Stimulated activated CD4-positive, alpha-beta T cell treated with anti-CD3 and anti-CD28 coated beads, Interleukin-1b, Interleukin-23, amount 100 ng/mL, for 1 hour (primary cell): ENCODE data around the gene TAAR8.
A peak's percentile ranks its signal among the peaks of the same experiment; 100 is the strongest.
"Not testable (repeated sequence)": the region's sequence is repeated elsewhere in the genome, so short reads cannot be mapped to it uniquely, and the experiment has no call there.

Experiments used
- DNase-seq, 2 donors: peaks; one replicate each; pipeline ENCODE4 v3.0.0-alpha.2; 2020; ENCODE audit warnings: low read depth in 2 of 2

Gene TAAR8, protein sequence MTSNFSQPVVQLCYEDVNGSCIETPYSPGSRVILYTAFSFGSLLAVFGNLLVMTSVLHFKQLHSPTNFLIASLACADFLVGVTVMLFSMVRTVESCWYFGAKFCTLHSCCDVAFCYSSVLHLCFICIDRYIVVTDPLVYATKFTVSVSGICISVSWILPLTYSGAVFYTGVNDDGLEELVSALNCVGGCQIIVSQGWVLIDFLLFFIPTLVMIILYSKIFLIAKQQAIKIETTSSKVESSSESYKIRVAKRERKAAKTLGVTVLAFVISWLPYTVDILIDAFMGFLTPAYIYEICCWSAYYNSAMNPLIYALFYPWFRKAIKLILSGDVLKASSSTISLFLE

DNA sequence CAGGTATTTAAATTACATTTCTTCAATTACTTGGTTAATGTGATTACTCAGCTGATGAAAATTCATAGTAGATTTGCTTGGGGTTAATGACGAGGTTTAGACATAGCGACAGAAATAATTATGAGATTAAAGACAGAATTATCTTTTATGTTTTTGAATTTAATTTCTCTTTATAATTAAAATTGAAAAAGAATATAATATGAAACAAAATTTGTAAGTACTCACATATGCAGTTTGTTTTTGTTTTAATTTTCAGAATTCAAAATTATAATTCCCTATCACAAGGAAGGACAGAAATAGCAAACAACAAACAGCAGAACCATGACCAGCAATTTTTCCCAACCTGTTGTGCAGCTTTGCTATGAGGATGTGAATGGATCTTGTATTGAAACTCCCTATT is at the start of gene TAAR8:
Gene TAAR8 (plus strand): TSS at position 301 of the 400 bp plus-strand sequence. CDS start 21 bp downstream, at position 322.
- DNase-seq, result no peak

- DNase-seq, result no peak
These were observed 47.7 kb upstream of the TAAR8 start for GRCh38 chr6:132504757-132505156.

DNA sequence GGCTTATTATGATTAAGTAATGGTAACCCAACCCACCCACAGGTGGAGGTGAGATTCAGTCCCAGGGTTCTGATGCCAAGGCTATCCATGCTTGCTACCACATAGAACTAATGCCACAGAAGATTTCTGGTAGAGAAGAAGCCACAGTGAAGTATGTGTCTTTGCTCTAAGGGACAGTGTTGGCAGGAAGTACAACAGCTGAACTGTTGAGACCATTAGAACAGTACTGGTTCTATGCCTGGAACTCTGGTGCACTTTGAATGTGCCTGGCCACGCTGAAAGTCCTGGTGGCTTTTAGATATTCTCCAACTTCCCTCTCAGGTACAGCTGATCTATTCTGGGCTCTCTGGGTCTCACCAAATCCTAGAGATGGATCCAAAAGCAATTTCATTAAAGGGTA is 47.3 kb upstream of the TAAR8 start:
- DNase-seq, result no peak

- DNase-seq, result no peak
These were observed 46.0 kb upstream of the TAAR8 start for GRCh38 chr6:132506461-132506860.

DNA sequence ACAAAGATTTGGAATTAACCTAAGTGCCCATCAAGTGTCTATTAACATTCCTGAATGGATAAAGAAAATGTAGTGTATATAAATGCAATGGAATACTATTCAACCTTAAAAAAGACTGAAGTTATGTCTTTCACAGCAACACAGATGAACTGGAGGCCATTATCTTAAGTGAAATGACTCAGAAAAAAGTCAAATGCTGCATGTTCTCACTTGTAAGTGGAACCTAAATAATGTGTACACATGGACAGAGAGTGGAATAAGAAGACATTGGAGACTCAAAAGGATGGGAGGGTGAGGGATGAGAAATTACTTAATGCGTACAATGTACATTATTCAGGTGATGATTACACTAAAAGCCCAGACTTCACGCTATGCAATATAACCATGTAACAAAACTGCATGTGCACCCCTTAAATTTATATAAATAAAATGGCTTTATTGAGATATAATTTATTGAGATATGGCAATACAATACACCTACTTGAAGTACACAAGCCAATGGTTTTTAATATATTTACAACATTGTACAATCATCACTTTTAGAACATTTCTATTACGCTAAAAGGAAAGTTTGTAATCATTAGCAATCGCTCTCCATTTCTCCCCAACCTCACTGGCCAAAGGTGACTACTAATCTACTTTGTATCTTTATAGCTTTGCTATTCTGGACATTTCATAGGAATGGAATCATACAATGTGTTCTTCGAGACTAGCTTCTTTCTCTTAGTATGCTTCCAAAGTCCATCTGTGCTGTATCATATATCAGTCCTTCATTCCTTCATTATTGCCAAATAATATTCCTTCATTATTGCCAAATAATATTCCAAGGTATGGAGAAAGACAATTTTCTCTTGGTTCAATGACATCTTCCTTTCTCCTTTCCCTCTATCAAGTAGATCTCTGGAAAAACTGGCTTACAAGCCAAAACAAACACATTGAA is 45.3 kb upstream of the TAAR8 start:
- no peak for DNase-seq

- DNase-seq, result no peak
These were observed 41.2 kb upstream of the TAAR8 start for GRCh38 chr6:132511210-132511830.

DNA sequence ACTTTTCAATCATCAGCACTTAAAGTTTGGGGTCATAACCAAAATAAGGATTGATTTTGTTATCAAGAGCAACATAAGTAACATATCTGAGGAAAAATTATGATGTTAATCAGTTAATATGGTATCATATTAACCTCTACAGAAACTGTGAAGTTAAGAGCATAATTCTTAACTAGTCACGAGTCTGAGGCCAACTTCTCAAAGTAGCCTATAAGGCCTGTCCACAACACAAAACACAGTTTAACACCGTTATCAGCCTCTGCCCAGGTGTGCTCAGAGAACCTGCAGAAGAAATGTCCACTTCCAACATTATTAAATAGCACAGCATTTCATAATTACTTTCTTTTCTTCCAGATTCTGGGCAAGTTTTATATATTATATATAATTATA is 40.6 kb upstream of the TAAR8 start:
- DNase-seq, result no peak

DNA sequence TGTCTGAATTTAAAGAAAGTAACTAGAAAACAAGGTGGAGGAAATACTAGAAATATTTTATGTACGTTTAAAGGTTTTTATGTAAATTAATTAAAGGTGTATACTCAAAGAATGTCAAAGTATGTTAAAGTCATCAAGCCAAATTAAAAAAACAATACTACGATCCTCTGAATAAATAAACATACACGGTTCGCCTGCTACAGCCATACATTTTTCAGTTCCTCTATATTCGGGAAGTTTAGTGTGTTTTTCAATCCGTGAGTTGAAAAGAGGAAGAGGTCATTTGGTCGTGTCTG is 40.2 kb upstream of the TAAR8 start:
- no peak for DNase-seq

GRCh38 chr6:132512638-132513632 is 39.5 kb upstream of the TAAR8 start, which contains the start of gene STX7:
STX7 (minus strand) TSS chr6:132513116; CDS start chr6:132503530, 9,586 bp downstream.
- DNase-seq, result peak; percentile 65 to 73

- no peak for DNase-seq
These were observed 38.5 kb upstream of the TAAR8 start for GRCh38 chr6:132513831-132514545.

DNA sequence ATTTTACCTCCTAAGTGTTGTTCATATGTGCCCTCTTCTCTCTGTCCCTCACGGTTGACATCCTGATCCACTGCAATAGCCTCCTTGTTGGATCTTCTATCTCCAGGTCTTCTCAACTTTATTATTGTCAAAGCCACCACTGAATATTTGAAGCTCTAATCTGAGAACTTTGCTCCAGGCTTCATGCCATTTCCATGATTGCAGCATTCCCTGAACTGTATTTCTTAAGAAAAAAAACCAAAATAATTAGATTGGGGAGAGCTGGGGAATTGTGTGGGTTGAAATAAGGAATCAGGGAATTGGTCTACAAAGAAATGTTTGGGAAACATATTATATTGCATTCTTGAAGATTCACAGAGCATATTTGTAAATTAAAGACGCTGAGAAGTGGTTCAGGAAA is 37.1 kb upstream of the TAAR8 start:
- DNase-seq, result no peak

- DNase-seq, result no peak
These were observed 31.5 kb upstream of the TAAR8 start for GRCh38 chr6:132520953-132521352.

GRCh38 chr6:132524646-132525045 is 27.8 kb upstream of the TAAR8 start:
- DNase-seq, result no peak

DNA sequence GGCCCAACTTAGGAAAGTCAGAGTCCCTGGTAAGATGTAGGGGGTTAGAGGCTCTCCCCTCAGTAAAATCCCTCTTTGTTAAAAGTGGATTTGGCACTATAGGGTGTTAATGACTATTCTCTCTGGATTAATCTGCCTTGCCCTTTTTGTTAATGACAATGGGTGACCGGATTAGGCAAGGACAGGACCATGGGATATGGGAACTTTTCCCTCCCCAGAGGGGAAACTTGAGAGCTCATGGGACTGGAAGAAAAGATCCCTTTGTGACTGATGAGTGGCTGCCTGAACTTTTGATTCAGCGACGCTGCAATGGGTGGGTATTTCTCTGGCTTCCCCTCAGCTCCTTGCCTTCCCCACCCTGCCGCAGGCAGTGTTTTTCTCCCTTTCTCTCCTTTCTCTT is 26.6 kb upstream of the TAAR8 start:
- no peak for DNase-seq

- DNase-seq, result no peak
These were observed 26.0 kb upstream of the TAAR8 start for GRCh38 chr6:132526461-132526860.

DNA sequence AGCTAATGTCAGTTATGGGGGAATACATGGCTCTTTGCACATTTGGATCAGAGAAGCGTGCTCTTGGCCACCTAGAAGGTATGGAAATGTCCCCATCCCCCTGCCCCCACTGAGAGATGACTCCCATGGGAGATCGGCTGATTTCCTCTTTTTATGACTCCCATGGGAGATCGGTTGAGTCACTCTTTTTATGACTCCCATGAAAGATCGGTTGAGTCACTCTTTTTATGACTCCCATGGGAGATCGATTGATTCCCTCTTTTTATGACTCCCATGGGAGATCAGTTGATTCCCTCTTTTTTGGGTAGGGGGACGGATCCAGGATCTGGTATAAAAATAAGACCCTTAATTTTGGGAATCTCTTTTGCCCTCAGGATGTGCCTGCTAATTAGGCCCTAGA is 24.7 kb upstream of the TAAR8 start:
- no peak for DNase-seq

GRCh38 chr6:132530293-132530974 is 22.0 kb upstream of the TAAR8 start:
- peak; percentile 41 to 48 for DNase-seq

DNA sequence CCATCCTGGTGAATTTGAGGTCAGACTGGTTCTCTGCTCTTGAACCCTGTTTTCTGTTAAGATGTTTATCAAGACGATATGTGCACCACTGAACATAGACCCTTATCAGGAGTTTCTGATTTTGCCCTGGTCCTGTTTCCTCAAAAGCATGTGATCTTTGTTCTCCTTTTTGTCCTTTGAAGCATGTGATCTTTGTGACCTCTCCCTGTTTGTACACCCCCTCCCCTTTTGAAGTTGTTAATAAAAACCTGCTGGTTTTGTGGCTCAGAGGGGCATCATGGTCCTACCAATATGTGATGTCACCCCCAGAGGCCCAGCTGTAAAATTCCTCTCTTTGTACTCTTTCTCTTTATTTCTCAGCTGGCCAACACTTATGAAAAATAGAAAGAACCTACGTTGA is 17.9 kb upstream of the TAAR8 start:
- not testable (repeated sequence) for DNase-seq

DNA sequence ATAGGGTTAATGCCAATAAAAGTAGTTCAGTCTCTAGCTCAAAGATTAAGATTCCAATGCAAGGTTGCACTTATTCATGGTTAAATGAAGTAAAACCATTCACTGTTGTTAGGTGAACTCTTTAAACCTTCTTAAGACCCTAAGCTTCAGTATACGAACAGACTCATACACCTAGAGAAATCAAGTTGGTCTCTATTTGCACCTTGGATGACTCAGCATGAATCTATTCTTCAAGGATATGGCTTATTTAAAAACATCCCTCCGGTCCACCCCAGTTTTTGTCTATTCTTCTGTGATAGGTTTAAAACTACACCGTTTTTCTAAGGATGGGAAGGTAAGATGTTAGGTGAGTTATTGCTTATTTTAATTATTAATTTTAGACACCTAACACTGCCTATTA is 15.3 kb upstream of the TAAR8 start:
- no peak for DNase-seq

GRCh38 chr6:132537977-132538376 is 14.5 kb upstream of the TAAR8 start, which contains the start of gene TAAR9:
TAAR9 (plus strand) TSS chr6:132538277; CDS start chr6:132538290, 13 bp downstream.
- DNase-seq, result no peak
